Natural killer cell (primary cell): ENCODE data around the gene NUDT14. TPM values are rescaled to one million over a fixed set of nuclear protein-coding genes. Genes with fewer than 3 reads are reported as not detected.

ENCODE experiments used
- ATAC-seq, 3 donors: fragments of 150-1000 bp in 2 of 3; fragments of 200-7000 bp in 1 of 3; cut with Tn5 transposase; 1 replicate in 1 of 3; 2 replicates in 2 of 3; pipeline ENCODE4 v1.10.0; 2021; ENCODE audit warnings: mild to moderate bottlenecking in 2 of 3, moderate library complexity in 2 of 3
- DNase-seq, 2 donors: peaks; one replicate each; pipeline versions ENCODE4 v3.0.0 to v3.0.0-alpha.2; 2013 to 2021; ENCODE audit warnings: mixed read lengths in 1 of 2
- H3K27ac ChIP-seq: one replicate; pipeline ENCODE4 v1.5.1; 2013; ENCODE audit warnings: mild to moderate bottlenecking, low read length
- H3K27me3 ChIP-seq: one replicate; pipeline ENCODE4 v1.6.1; 2013; ENCODE audit warnings: low read length; ENCODE audit not compliant: control insufficient read depth, insufficient read depth
- H3K36me3 ChIP-seq: one replicate; pipeline ENCODE4 v1.6.1; 2013; ENCODE audit warnings: low read length; ENCODE audit not compliant: control insufficient read depth, insufficient read depth
- H3K4me1 ChIP-seq: one replicate; pipeline ENCODE4 v1.6.1; 2013; ENCODE audit warnings: low read length; ENCODE audit not compliant: control insufficient read depth, insufficient read depth
- H3K4me3 ChIP-seq: one replicate; pipeline ENCODE4 v1.5.1; 2013; ENCODE audit warnings: low read length
- H3K9me3 ChIP-seq: one replicate; pipeline ENCODE4 v1.6.1; 2013; ENCODE audit warnings: low read length; ENCODE audit not compliant: control insufficient read depth, insufficient read depth
- H3K27ac Mint-ChIP-seq, 2 donors: one replicate each; pipeline ENCODE4 v1.8.0; 2022; ENCODE audit warnings: mild to moderate bottlenecking in 2 of 2, mixed read lengths in 2 of 2, moderate library complexity in 1 of 2
- H3K27me3 Mint-ChIP-seq, 2 donors: one replicate each; pipeline ENCODE4 v1.8.0; 2022; ENCODE audit warnings: low read depth in 2 of 2, mixed read lengths in 2 of 2
- H3K36me3 Mint-ChIP-seq: one replicate; pipeline ENCODE4 v1.8.0; 2022; ENCODE audit warnings: mixed read lengths
- H3K4me1 Mint-ChIP-seq, 2 donors: one replicate each; pipeline ENCODE4 v1.8.0; 2022; ENCODE audit warnings: mixed read lengths in 2 of 2
- H3K4me3 Mint-ChIP-seq: one replicate; pipeline ENCODE4 v1.8.0; 2022; ENCODE audit warnings: mild to moderate bottlenecking, moderate library complexity, mixed read lengths
- H3K9me3 Mint-ChIP-seq, 2 donors: one replicate each; pipeline ENCODE4 v1.8.0; 2022; ENCODE audit warnings: mixed read lengths in 2 of 2
- WGBS: methylation state at CpG from one replicate; pipeline ENCODE4 v1.1.7; 2013; ENCODE audit warnings: missing lambda C conversion rate; ENCODE audit not compliant: insufficient coverage; 5-methylcytosine and 5-hydroxymethylcytosine counted together
- intact Hi-C: fragments of 100-400 bp; cut with micrococcal nuclease; formaldehyde crosslinking; loops from one replicate; pipeline ENCODE4 v1.14.2; 2022
- total RNA-seq, 4 donors: library from RNA; stranded (reverse); fragments of 120-200 nt in 1 of 4; gene quantifications; one replicate each; pipeline versions ENCODE4 v1.2.3 to v1.2.4, GENCODE V29; 2013 to 2022
- TF ChIP-seq, protein P1 (sequence below): fragments of 200-600 bp; IDR thresholded peaks from one replicate; pipeline ENCODE4 v1.8.0; 2022; ENCODE audit warnings: antibody characterized with exemption

Gene NUDT14
- total RNA-seq, 3 donors from 2014 or later (not counting 1 experiment from before 2014, with no cell fraction given), result 16.0 to 32.9 (median 22.8) TPM

DNA sequence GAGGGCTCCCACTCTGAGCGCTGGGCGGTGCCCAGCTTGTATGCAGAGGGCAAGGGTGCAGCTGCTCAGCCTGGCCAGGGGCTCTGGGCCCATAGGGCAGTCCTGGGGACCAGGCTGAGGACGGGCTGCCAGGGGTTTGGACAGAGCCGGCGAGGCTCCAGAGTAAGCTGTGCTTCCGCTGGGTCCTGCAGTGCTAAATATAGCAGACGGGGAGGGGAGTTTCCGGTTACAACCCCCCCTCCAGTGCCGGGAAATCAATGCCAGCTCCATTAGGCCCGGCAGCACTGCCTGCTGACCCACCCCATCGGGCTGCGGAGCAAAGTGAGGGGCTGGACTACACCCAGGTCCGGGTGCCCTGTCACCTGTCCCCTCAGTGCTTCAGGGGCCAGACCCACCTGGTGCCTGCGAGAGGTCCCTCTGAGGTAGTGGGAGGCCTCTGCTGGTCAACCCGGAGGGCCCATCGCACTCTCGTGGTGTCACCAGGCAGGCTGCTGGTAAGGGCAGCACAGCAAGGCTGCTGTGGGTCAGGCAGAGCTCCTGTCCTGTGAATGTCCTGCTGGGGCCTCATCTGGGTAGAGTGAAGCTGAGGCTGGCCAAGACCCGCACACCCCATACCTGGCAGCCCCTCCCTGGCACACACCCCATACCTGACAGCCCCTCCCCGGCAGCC lies 10.0 kb downstream of the NUDT14 start:
- Histone ChIP-seq H3K27me3 (peaks cover 23% of the 10 kb centered on the region), H3K4me1 (peaks cover 54% of the 10 kb centered on the region), H3K4me3 (no peak overlapping the region), H3K9me3 (no peaks in the 10 kb centered on the region), H3K36me3 (no peaks in the 10 kb centered on the region), H3K27ac (no peak overlapping the region)
- Mint-ChIP-seq H3K27ac (no peak overlapping the region), H3K36me3 (no peaks in the 10 kb centered on the region), H3K9me3 (no peaks in the 10 kb centered on the region), H3K4me3 (peak overlapping the region; percentile 37), H3K4me1 (peaks cover 5 to 36% of the 10 kb centered on the region in 2 donors), H3K27me3 (peaks cover 0 to 15% of the 10 kb centered on the region in 2 donors)
- ATAC-seq (no peak), DNase-seq (no peak)
- intact Hi-C loops, result no loop called here
- WGBS, result 38% methylated on average over 19 of the region's 19 CpGs
- TF ChIP-seq, protein P1, sequence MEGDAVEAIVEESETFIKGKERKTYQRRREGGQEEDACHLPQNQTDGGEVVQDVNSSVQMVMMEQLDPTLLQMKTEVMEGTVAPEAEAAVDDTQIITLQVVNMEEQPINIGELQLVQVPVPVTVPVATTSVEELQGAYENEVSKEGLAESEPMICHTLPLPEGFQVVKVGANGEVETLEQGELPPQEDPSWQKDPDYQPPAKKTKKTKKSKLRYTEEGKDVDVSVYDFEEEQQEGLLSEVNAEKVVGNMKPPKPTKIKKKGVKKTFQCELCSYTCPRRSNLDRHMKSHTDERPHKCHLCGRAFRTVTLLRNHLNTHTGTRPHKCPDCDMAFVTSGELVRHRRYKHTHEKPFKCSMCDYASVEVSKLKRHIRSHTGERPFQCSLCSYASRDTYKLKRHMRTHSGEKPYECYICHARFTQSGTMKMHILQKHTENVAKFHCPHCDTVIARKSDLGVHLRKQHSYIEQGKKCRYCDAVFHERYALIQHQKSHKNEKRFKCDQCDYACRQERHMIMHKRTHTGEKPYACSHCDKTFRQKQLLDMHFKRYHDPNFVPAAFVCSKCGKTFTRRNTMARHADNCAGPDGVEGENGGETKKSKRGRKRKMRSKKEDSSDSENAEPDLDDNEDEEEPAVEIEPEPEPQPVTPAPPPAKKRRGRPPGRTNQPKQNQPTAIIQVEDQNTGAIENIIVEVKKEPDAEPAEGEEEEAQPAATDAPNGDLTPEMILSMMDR, result no peak

DNA sequence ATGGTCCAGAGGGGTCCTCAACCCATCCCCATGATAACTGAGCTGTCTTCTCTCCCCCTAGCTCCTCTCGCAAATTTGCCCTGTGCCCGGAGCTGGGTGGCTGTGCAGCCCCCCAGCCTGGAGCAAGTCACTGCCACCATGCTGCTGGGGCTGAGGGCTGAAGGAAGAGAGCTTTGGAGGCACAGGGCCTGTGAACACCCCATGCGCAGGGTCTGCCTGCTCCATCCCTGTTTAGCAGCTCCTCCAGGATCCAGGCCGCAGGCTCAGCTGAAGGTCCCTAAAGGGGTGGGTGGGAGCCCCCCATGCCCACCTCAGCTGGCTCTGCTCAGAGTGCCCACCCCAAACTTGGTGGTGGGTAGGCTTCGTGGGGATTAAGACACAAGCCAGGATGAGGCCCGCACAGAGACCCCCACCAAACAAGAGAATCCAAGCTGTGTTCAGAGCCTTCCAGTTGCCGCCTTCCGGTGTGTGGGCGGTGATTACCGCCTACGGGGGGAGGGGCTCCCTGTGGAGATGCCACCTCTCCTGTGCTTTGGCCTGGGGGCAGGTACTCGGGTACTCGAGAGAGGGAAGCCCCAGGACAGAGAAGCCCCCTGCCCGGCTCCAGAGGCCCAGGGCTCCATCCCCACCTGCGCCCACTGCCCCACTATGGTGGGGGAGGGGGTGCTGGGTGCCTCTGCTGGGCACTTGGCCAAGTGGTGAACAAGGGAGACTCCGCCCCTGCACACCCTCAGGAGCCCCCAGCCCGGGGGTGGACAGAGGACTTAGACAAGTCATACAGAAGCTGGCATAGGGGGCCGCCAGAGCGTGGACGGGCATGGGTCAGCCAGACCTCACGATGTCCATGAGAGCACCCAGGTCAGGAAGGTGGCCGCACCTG lies 11.1 kb downstream of the NUDT14 start:
- Mint-ChIP-seq H3K4me3 (peak overlapping the region; percentile 84), H3K9me3 (no peaks in the 10 kb centered on the region), H3K27ac (peak overlapping the region in 1 of 2 donors; percentile 29), H3K4me1 (peaks cover 4 to 31% of the 10 kb centered on the region in 2 donors), H3K27me3 (peaks cover 0 to 19% of the 10 kb centered on the region in 2 donors), H3K36me3 (no peaks in the 10 kb centered on the region)
- ATAC-seq (no peak), DNase-seq (no peak)
- H3K4me3 ChIP-seq, result no peak overlapping the region
- WGBS, result 68% methylated on average over 22 of the region's 22 CpGs
- intact Hi-C loops, result loop anchor here (5.0 kb wide), 1 partner anchor 78 kb away; no protein-coding TSS in a partner anchor
- no peak overlapping the region for H3K27ac ChIP-seq
- H3K36me3 ChIP-seq, result no peaks in the 10 kb centered on the region
- H3K4me1 ChIP-seq, result peaks cover 43% of the 10 kb centered on the region
- H3K9me3 ChIP-seq, result no peaks in the 10 kb centered on the region
- TF ChIP-seq, protein P1, result no peak
- peaks cover 23% of the 10 kb centered on the region for H3K27me3 ChIP-seq

DNA sequence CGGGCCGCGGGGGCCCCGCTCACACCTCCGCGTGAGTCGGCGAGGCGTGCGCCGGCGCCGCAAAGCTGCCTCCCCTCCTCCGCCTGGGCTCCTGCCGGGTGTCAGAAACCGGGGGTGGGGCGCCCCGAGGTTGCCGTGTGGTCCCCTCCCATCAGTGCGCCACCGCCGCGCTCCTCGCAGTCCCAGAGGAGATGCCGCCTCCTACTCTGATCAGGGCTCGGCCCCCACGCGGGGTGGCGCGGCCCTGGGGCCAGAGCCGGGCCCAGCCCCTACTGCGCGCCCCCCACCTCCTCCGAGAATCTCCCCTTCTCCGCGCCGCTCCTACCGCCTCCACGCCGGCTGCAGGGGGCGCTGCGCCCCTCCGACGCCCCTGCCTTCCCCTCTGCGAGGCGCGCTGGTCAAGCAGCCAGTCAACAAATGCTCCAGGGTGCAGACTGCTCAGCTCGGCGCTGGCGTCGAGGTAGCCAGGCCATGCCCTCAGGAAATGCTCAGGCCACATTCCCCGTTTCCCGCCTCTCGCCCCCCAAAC lies 12.1 kb downstream of the NUDT14 start:
- Mint-ChIP-seq H3K9me3 (no peaks in the 10 kb centered on the region), H3K27ac (peak overlapping the region in 1 of 2 donors; percentile 29), H3K4me1 (peaks cover 4 to 21% of the 10 kb centered on the region in 2 donors), H3K27me3 (peaks cover 0 to 19% of the 10 kb centered on the region in 2 donors), H3K4me3 (peak overlapping the region; percentile 70), H3K36me3 (no peaks in the 10 kb centered on the region)
- ATAC-seq (peak; percentile 56 to 73 (median 70)), DNase-seq (peak; percentile 40 to 63)
- TF ChIP-seq, protein P1, result peak; percentile 58
- Histone ChIP-seq H3K4me3 (no peak overlapping the region), H3K9me3 (no peaks in the 10 kb centered on the region), H3K36me3 (no peaks in the 10 kb centered on the region), H3K27ac (no peak overlapping the region), H3K4me1 (peaks cover 33% of the 10 kb centered on the region), H3K27me3 (peaks cover 23% of the 10 kb centered on the region)
- intact Hi-C loops, result loop anchor here (5.0 kb wide), 1 partner anchor 77 kb away; no protein-coding TSS in a partner anchor
- WGBS, result 3% methylated on average over 54 of the region's 54 CpGs
